Activated naive CD8-positive, alpha-beta T cell treated with anti-CD3 and anti-CD28 coated beads, Interleukin-2, amount 50 U/mL, for 24 hours (primary cell): ENCODE results near the gene CTTNBP2.

Experiments used
- ATAC-seq: fragments of 150-1000 bp; cut with Tn5 transposase; one replicate; pipeline ENCODE4 v1.10.0; 2021
- DNase-seq: peaks from one replicate; pipeline ENCODE4 v3.0.0; 2021
- H3K27ac Mint-ChIP-seq: one replicate; pipeline ENCODE4 v1.8.0; 2021; ENCODE audit warnings: mild to moderate bottlenecking, mixed read lengths
- H3K27me3 Mint-ChIP-seq: one replicate; pipeline ENCODE4 v1.8.0; 2021; ENCODE audit warnings: mixed read lengths
- H3K36me3 Mint-ChIP-seq: one replicate; pipeline ENCODE4 v1.8.0; 2021; ENCODE audit warnings: low read depth, mixed read lengths
- H3K4me1 Mint-ChIP-seq: one replicate; pipeline ENCODE4 v1.8.0; 2021; ENCODE audit warnings: mixed read lengths
- H3K4me3 Mint-ChIP-seq: one replicate; pipeline ENCODE4 v1.8.0; 2021; ENCODE audit warnings: mild to moderate bottlenecking, moderate library complexity, mixed read lengths
- H3K9me3 Mint-ChIP-seq: one replicate; pipeline ENCODE4 v1.8.0; 2021; ENCODE audit warnings: mixed read lengths

CTTNBP2 gene

DNA sequence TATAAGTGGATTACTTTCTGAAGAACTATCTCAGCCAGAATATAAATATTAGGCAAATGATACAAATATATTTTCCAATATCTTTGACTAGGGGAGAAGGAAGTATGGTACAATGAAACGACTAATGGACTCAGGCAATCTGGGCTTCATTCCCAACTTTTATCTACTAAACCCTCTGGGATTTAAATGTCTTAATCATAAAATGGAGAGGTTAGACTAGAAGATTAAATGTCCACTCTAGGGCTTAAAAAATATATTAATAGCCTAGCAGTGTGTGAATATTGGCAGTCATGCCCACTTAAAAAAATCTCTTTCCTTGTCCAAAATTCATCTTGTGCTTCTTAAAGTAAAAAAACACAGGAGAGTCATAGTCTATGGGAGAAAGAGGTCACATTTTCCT lies 98.3 kb downstream of the CTTNBP2 start:
- H3K36me3 Mint-ChIP-seq, result no peaks in the 10 kb centered on the region
- ATAC-seq, result no peak
- no peak overlapping the region for H3K4me3 Mint-ChIP-seq
- DNase-seq, result no peak
- no peaks in the 10 kb centered on the region for H3K9me3 Mint-ChIP-seq
- H3K27me3 Mint-ChIP-seq, result peaks cover 2% of the 10 kb centered on the region
- H3K27ac Mint-ChIP-seq, result no peak overlapping the region
- peaks cover 2% of the 10 kb centered on the region for H3K4me1 Mint-ChIP-seq

DNA sequence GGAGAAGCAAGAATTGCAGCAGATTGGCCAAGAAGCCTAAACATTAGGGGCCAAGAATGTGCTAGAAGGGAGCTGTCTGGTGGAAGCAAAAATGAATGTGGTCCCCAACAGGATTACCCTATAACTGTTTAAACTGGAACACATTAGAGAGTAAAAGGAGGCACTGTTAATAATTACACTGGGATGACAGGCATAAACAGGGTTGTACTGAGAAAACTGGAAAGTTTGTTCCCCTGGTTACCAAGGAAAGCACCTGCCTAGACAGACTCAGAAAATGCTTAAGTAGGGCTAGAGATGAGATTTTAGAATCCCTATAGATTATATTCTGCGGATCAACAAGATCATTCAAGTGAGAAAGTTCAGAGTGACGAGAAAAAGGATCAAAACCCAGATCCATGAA lies 100.8 kb downstream of the CTTNBP2 start:
- Mint-ChIP-seq H3K36me3 (no peaks in the 10 kb centered on the region), H3K27me3 (peaks cover 2% of the 10 kb centered on the region), H3K4me1 (peaks cover 2% of the 10 kb centered on the region), H3K27ac (no peak overlapping the region), H3K9me3 (no peaks in the 10 kb centered on the region), H3K4me3 (no peak overlapping the region)
- ATAC-seq, result no peak
- DNase-seq, result no peak

DNA sequence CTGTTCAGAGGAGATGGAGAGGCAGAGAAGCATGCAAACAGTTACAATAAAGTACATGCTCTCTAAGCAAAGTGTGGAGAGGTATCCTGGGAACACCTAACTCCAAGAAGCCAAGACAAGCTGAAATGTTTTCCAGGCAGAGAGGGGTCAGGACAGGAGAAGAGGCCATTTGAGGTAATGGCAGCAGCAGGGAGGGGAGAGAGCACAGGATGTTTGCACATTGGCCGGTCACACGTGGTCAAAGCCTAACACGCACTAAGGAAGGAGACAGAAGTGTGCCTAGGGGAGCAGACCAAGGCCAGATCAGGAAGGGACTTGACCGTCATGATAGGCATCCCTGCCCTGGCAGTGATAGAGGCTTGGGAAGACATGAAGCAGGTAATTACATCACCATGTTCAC lies 101.5 kb downstream of the CTTNBP2 start:
- no peaks in the 10 kb centered on the region for H3K36me3 Mint-ChIP-seq

DNA sequence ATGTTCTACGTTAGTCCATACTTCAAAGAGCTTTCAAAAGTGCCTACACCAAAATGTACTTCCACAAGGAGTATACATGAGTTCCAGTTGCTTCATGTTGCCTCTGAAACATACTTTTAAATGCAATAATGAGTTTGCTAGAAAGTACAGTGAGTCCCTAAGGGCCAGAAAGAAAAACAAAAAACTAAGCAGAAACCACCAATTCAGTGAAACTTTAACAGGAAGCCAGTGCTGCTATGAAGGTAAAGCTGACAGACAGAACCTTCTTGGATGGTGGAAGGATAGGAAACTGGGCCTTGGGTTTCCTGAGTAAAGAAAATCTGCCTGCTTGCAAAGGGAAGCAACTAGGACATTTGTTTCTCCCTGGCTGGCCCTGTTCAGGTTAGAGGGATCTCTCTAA lies 104.2 kb downstream of the CTTNBP2 start:
- ATAC-seq, result no peak
- H3K36me3 Mint-ChIP-seq, result no peaks in the 10 kb centered on the region
- H3K9me3 Mint-ChIP-seq, result no peaks in the 10 kb centered on the region
- H3K4me1 Mint-ChIP-seq, result peaks cover 2% of the 10 kb centered on the region
- H3K4me3 Mint-ChIP-seq, result no peak overlapping the region
- peaks cover 2% of the 10 kb centered on the region for H3K27me3 Mint-ChIP-seq
- no peak overlapping the region for H3K27ac Mint-ChIP-seq
- no peak for DNase-seq

More for the DNA sequence above, 101.5 kb downstream of the CTTNBP2 start:
- Mint-ChIP-seq H3K27me3 (peaks cover 2% of the 10 kb centered on the region), H3K27ac (no peak overlapping the region), H3K9me3 (no peaks in the 10 kb centered on the region), H3K4me1 (peaks cover 2% of the 10 kb centered on the region), H3K4me3 (no peak overlapping the region)
- DNase-seq (no peak), ATAC-seq (no peak)

DNA sequence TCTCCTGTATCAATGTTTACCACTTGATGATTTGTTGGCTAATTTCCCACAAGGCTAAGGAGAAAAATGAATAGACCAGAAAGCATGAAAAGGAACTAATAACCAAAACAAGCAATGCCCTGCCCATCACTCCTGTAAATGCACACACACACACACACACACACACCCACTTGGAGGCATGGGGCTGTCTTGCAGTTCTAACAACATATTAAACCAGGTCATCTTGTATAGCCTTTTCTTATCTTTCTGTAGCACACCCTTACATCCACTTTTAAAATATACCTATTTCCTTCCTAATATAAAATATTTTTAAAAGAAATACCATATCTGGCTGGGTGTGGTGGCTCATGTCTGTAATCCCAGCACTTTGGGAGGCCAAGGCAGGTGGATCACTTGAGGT lies 105.3 kb downstream of the CTTNBP2 start:
- H3K4me1 Mint-ChIP-seq, result no peaks in the 10 kb centered on the region

DNA sequence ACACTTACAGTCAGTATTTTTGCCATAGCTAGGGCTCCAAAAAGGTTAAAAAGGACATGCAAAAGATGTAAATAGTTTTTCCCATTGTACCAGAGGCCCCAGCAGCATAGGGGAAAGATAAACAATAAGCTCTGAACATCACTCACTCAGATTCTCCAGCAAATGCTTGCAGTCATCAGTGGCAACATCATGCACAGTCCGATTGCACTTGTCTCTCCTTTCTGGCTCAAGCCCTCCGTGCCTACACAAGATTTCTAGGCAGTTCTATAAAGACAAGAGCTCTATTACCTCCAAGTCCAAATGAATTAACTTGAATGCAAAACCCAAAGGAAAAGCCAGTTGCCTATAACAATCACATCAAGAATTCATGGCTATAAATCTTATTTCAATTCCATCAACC lies 106.3 kb downstream of the CTTNBP2 start:
- H3K36me3 Mint-ChIP-seq, result no peaks in the 10 kb centered on the region
- no peaks in the 10 kb centered on the region for H3K4me1 Mint-ChIP-seq

More for the DNA sequence above, 105.3 kb downstream of the CTTNBP2 start:
- Mint-ChIP-seq H3K9me3 (no peaks in the 10 kb centered on the region), H3K4me3 (no peak overlapping the region), H3K27me3 (peaks cover 2% of the 10 kb centered on the region), H3K36me3 (no peaks in the 10 kb centered on the region), H3K27ac (no peak overlapping the region)
- ATAC-seq (no peak), DNase-seq (no peak)

DNA sequence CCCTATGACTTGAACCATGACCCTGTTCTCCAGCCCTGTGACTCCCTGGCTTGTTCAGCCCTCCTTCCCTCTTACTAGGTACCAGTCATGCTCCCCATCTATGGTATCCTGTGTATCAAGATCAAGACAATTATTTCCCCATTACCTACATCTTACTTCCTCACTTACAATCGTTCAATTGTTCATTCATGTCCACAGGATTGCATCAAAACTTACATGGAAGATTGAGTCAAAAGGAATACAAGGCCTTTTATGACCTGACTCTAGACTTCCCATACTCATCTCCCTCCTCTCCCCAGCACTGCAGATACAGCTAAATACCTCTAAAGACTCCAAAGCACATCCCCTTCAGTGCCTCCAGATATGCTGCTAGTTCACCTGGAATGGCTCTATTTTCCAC lies 109.2 kb downstream of the CTTNBP2 start:
- no peak overlapping the region for H3K27ac Mint-ChIP-seq
- H3K36me3 Mint-ChIP-seq, result no peaks in the 10 kb centered on the region
- ATAC-seq, result no peak
- no peak for DNase-seq
- no peaks in the 10 kb centered on the region for H3K27me3 Mint-ChIP-seq
- H3K4me1 Mint-ChIP-seq, result no peaks in the 10 kb centered on the region
- H3K4me3 Mint-ChIP-seq, result no peak overlapping the region
- H3K9me3 Mint-ChIP-seq, result no peaks in the 10 kb centered on the region

More for the DNA sequence above, 106.3 kb downstream of the CTTNBP2 start:
- ATAC-seq, result no peak
- Mint-ChIP-seq H3K9me3 (no peaks in the 10 kb centered on the region), H3K27me3 (peaks cover 2% of the 10 kb centered on the region), H3K4me3 (no peak overlapping the region), H3K27ac (no peak overlapping the region)
- no peak for DNase-seq

DNA sequence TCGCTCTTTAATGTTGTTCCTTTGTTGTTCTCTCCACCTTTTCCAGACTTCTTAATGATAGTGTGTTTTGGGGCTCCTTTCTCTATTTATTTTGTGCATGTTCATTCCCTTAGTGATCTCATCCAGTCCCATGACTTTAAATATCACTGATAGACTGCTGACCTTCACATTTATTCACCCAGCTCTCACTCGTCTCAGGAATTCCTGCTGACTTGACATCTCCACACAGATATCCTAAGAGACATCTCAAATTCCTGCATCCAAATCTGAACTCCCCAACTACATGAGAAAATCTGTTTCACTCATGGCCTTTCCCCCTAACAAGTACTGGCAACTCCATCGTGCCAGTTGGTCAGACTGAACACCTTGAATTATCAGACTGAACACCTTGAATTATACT lies 111.2 kb downstream of the CTTNBP2 start:
- H3K4me3 Mint-ChIP-seq, result no peak overlapping the region
- no peaks in the 10 kb centered on the region for H3K9me3 Mint-ChIP-seq
- H3K27ac Mint-ChIP-seq, result no peak overlapping the region
- ATAC-seq (no peak), DNase-seq (no peak)
- no peaks in the 10 kb centered on the region for H3K36me3 Mint-ChIP-seq
- no peaks in the 10 kb centered on the region for H3K27me3 Mint-ChIP-seq
- no peaks in the 10 kb centered on the region for H3K4me1 Mint-ChIP-seq

DNA sequence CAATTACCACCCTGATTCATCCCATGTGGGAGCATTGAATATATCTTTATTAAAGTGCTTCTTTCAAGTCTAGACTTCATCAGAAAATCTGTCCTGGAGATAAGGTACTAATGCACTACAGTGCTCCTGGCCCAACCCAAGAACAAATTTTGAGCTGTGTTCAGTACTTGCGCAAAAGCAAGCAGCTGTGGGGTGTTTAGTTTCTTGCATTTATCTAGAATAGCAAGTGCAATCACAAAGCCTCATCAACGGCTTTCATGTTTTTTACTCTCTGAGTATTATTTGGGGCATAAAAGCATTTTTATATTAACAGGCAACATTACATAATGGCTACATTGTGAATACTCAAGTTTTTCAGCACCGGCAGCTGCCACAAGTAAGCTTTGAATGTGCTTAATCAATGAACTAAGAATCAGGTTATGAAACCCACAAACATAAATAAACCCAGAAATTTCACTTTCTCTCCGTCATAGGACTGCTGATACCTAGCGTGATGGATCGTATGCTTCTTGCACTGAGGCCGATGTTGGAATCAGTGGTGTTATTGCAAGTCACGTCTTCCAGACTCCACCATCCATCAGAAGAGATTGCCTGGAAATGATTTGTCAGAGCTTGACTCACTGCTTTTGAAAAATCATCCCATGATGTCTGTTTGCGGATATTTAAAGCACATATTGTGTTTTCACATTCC lies 113.1 kb downstream of the CTTNBP2 start:
- no peaks in the 10 kb centered on the region for H3K27me3 Mint-ChIP-seq
- ATAC-seq, result no peak
- H3K4me3 Mint-ChIP-seq, result no peak overlapping the region
- no peaks in the 10 kb centered on the region for H3K36me3 Mint-ChIP-seq
- H3K27ac Mint-ChIP-seq, result no peak overlapping the region
- H3K9me3 Mint-ChIP-seq, result no peaks in the 10 kb centered on the region
- no peak for DNase-seq
- H3K4me1 Mint-ChIP-seq, result no peaks in the 10 kb centered on the region

DNA sequence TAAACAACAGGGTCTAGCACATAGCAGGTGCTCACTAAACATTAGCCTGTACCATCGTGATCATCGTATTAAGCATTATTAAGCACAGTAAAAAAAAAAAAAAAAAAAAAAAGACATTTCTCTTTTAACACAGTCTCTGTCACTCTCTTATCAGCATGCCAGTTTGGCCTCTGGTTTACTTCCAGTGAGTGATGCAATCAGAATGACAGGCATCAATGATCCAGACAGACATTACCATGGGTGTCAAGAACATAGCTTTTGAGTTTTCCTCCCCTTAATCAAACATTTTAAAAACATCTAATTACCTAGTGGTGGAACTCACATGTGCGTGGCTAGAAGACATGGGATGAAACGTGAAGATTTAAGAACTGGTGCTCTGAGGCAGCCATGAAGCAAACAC lies 115.8 kb downstream of the CTTNBP2 start:
- no peak overlapping the region for H3K4me3 Mint-ChIP-seq
- no peak for DNase-seq
- H3K27ac Mint-ChIP-seq, result no peak overlapping the region
- H3K4me1 Mint-ChIP-seq, result no peaks in the 10 kb centered on the region
- no peaks in the 10 kb centered on the region for H3K36me3 Mint-ChIP-seq
- no peaks in the 10 kb centered on the region for H3K27me3 Mint-ChIP-seq
- ATAC-seq, result no peak
- no peaks in the 10 kb centered on the region for H3K9me3 Mint-ChIP-seq

DNA sequence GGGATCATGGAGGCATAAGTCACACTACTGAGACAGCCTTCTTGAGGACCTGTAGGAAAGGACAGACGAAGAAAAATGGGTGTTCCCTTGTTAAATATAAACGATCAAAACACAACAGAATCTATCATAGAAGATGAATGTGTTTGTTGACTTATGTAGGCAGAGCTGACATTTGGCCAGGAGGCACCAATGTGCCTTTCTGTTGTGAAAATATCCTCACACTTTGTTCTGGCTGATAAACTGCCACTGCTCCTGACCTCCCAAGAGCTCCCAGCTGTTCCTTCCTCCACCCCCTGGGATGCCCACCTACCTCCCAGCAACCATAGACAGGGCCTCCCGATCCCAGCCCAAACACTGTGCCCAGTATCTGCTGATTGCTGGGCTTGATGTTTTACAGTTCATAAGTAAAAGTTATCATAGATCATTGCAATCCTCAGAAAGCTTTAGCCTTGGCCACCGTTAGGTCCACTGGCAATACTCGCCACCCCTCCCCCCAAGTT lies 116.6 kb downstream of the CTTNBP2 start:
- Mint-ChIP-seq H3K9me3 (no peaks in the 10 kb centered on the region), H3K4me1 (no peaks in the 10 kb centered on the region), H3K27me3 (no peaks in the 10 kb centered on the region), H3K36me3 (no peaks in the 10 kb centered on the region), H3K4me3 (no peak overlapping the region), H3K27ac (no peak overlapping the region)
- ATAC-seq (no peak), DNase-seq (no peak)

DNA sequence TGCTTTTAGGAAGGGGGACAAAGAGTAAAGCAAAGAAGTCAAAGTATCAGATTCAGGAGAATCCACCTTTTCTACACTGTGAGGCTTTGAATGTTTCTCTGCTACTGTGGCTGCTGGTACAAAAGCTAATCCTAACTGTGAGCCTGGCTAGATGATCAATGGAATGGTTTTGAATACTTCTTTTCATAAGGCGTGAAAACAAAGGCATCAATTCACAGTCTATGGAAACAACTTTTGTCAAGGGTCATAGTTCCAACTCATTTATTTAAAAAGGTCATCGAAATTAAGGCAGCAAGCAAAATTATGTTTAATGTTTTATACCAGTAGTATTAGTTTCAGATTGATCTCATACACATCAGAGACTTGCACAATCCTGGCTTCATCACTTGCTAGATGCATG lies 118.1 kb downstream of the CTTNBP2 start:
- H3K4me3 Mint-ChIP-seq, result no peak overlapping the region
- H3K27me3 Mint-ChIP-seq, result no peaks in the 10 kb centered on the region
- no peaks in the 10 kb centered on the region for H3K4me1 Mint-ChIP-seq
- ATAC-seq, result no peak
- no peak overlapping the region for H3K27ac Mint-ChIP-seq
- H3K9me3 Mint-ChIP-seq, result no peaks in the 10 kb centered on the region
- H3K36me3 Mint-ChIP-seq, result no peaks in the 10 kb centered on the region
- no peak for DNase-seq

DNA sequence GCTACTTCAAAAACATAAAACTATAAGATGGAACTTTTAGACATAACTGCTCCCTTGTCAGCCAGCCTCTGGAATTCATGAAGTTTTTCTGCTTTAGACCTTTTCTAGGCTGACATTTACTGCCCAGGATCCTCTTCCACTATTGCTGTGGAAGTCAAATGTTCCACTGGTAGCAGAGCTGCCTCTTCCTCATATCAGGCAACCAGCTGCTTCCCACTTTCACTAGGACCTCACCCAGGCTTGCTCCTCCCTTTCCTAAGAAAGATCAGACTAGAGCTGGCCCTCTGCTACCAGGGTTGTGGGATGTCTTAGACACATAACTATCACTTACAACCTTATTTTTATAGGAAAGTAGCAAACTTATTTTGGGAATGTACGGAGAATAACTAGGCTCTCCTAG lies 121.5 kb downstream of the CTTNBP2 start:
- no peak for DNase-seq
- Mint-ChIP-seq H3K4me3 (no peak overlapping the region), H3K27me3 (no peaks in the 10 kb centered on the region), H3K9me3 (no peaks in the 10 kb centered on the region), H3K36me3 (no peaks in the 10 kb centered on the region), H3K27ac (no peak overlapping the region), H3K4me1 (no peaks in the 10 kb centered on the region)
- no peak for ATAC-seq

DNA sequence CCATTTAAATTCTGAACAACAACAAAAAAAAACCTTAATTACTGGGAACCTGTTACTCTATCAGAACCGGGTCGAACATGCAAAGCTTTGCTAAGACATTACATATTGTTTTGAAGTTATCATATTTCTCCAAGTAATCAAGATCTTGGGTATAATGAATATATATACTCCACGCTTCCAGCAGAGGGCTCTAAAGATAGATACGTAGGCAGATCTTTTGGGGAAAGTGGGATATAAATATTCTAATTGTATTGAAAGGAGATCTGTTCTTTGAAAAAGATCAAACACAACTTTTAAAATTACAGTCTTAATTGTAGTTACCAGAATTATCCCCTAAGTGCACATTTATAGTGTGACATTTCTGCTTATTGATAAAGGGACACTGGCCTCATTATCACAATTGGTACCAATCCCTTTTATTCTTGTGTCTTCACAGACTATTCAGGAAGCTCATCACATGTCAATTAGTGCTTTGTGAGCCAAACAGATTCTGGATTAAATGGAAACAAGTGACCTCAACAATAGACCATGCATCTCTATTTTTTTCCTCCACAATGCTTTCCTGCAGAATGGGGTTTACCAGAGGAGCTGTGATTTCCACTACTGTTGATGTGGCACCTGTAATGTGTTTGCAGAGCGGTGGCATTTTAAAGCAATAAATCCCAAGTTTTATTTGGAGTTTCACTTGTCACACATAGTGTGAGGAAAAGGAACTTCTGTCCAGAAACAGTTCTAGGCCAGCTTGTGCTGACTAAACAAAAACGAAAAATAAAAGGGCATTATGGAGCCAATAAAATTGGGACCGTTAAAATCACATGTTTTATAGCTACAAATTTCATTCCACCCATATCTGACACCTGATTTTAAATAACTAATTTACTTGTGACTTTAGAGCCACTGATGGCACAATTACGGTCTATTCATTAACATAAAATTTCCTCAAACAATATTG lies 122.4 kb downstream of the CTTNBP2 start:
- no peak overlapping the region for H3K27ac Mint-ChIP-seq
- no peaks in the 10 kb centered on the region for H3K9me3 Mint-ChIP-seq
- H3K27me3 Mint-ChIP-seq, result no peaks in the 10 kb centered on the region
- no peaks in the 10 kb centered on the region for H3K36me3 Mint-ChIP-seq
- H3K4me3 Mint-ChIP-seq, result no peak overlapping the region
- no peaks in the 10 kb centered on the region for H3K4me1 Mint-ChIP-seq
- DNase-seq, result no peak
- no peak for ATAC-seq

DNA sequence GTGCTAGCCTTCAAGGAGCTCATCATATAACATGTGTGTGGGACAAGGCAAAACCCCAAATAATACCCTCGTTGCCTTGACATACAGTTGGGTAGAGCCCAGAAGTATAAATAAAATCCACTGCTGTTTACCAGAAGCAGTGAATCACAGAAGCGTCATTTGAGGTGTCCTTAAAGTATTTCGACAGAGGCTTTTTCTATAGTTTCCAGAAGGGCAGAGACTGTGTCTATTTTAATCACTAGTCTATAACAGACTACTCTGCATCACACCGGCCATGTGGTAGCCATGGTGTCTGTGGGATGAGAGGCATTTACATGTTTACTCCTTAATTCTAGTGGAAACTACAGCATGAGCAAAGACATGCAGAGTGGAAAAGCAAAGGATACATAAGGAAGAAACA lies 131.3 kb downstream of the CTTNBP2 start:
- Mint-ChIP-seq H3K27me3 (no peaks in the 10 kb centered on the region), H3K9me3 (no peaks in the 10 kb centered on the region), H3K36me3 (no peaks in the 10 kb centered on the region), H3K4me3 (no peak overlapping the region), H3K27ac (no peak overlapping the region), H3K4me1 (no peaks in the 10 kb centered on the region)
- no peak for ATAC-seq
- no peak for DNase-seq
